Hepatocyte (in vitro differentiated cells): ENCODE results near the gene DLG2. TPM values are rescaled to one million over a fixed set of nuclear protein-coding genes. Genes with fewer than 3 reads are reported as not detected.

Source experiments
- DNase-seq: peaks from one replicate; pipeline ENCODE4 v3.0.0-alpha.2; 2016; ENCODE audit warnings: low spot score
- H2AFZ ChIP-seq: fragments of 200-600 bp; sonication (generic); 2 replicates; pipeline ENCODE4 v1.6.0; 2016; ENCODE audit warnings: antibody characterized with exemption, mild to moderate bottlenecking
- H3K27ac ChIP-seq: fragments of 200-600 bp; sonication (generic); 2 replicates; pipeline ENCODE4 v1.5.1; 2016; ENCODE audit warnings: mild to moderate bottlenecking
- H3K27me3 ChIP-seq: fragments of 200-600 bp; sonication (generic); 2 replicates; pipeline ENCODE4 v1.6.1; 2016
- H3K36me3 ChIP-seq: fragments of 200-600 bp; sonication (generic); replicated peaks from 2 replicates; pipeline ENCODE4 v1.5.1; 2016; ENCODE audit warnings: low read depth; ENCODE audit not compliant: insufficient read depth
- H3K4me1 ChIP-seq: fragments of 200-600 bp; sonication (generic); 2 replicates; pipeline ENCODE4 v1.5.1; 2016; ENCODE audit warnings: mild to moderate bottlenecking, moderate library complexity; ENCODE audit not compliant: insufficient read depth
- H3K4me2 ChIP-seq: fragments of 200-600 bp; sonication (generic); 2 replicates; pipeline ENCODE4 v1.6.0; 2016
- H3K4me3 ChIP-seq: fragments of 200-600 bp; sonication (generic); 2 replicates; pipeline ENCODE4 v1.5.1; 2016; ENCODE audit warnings: mild to moderate bottlenecking
- H3K79me2 ChIP-seq: fragments of 200-600 bp; sonication (generic); 2 replicates; pipeline ENCODE4 v1.6.0; 2017; ENCODE audit warnings: mild to moderate bottlenecking
- H3K9me2 ChIP-seq: fragments of 200-600 bp; sonication (generic); replicated peaks from 2 replicates; pipeline ENCODE4 v1.6.0; 2017; ENCODE audit warnings: mild to moderate bottlenecking; ENCODE audit not compliant: insufficient read depth
- H3K9me3 ChIP-seq: fragments of 200-600 bp; sonication (generic); 2 replicates; pipeline ENCODE4 v1.5.1; 2016; ENCODE audit warnings: low read depth, mild to moderate bottlenecking
- H4K20me1 ChIP-seq: fragments of 200-600 bp; sonication (generic); 2 replicates; pipeline ENCODE4 v1.6.0; 2016; ENCODE audit warnings: mild to moderate bottlenecking; ENCODE audit not compliant: insufficient read depth, poor library complexity, severe bottlenecking
- CTCF ChIP-seq: fragments of 200-600 bp; sonication (generic); IDR thresholded peaks from 2 replicates; pipeline ENCODE4 v1.5.1; 2016; ENCODE audit warnings: antibody characterized with exemption, mild to moderate bottlenecking; ENCODE audit not compliant: poor library complexity
- EZH2 ChIP-seq: fragments of 200-600 bp; sonication (generic); IDR thresholded peaks from 2 replicates; pipeline ENCODE4 v1.6.1; 2016; ENCODE audit warnings: antibody characterized with exemption, mild to moderate bottlenecking, borderline replicate concordance
- EZH2phosphoT487 ChIP-seq: fragments of 200-600 bp; sonication (generic); IDR thresholded peaks from one replicate; pipeline ENCODE4 v1.6.1; 2018; ENCODE audit warnings: antibody characterized with exemption, mild to moderate bottlenecking, low read depth, moderate library complexity; ENCODE audit not compliant: unreplicated experiment, severe bottlenecking
- WGBS: methylation state at CpG from one replicate; pipeline ENCODE4 v1.1.6; 2016; ENCODE audit warnings: low lambda C conversion rate; ENCODE audit errors: missing lambda C conversion rate; 5-methylcytosine and 5-hydroxymethylcytosine counted together
- polyA plus RNA-seq: library from polyadenylated mRNA; unstranded; fragments of >200 nt; fragmentation: Nextera tagmentation; extraction: Ambion mirVana; gene quantifications from 2 replicates; pipeline ENCODE4 v1.2.1, GENCODE V29; 2016
- total RNA-seq: library from RNA; depleted of rRNA; stranded (reverse); fragments of >200 nt; gene quantifications from 2 replicates; pipeline ENCODE4 v1.2.3, GENCODE V29; 2014

Gene DLG2
- total and polyA plus RNA-seq, 2 experiments from 2014 or later: 2.6 to 6.8 TPM

- H2AFZ ChIP-seq: no peak overlapping the region
Measured at GRCh38 chr11:84564867-84565184, 1062.3 kb downstream of the DLG2 start.

GRCh38 chr11:84564180-84564866, 1062.8 kb downstream of the DLG2 start:
- Histone ChIP-seq H3K9me3 (no peaks in the 10 kb centered on the region), H3K4me1 (peaks cover 6% of the 10 kb centered on the region), H3K4me3 (no peak overlapping the region), H3K79me2 (no peaks in the 10 kb centered on the region), H3K36me3 (no peaks in the 10 kb centered on the region), H3K27me3 (no peaks in the 10 kb centered on the region), H3K9me2 (no peaks in the 10 kb centered on the region), H3K4me2 (peak overlapping the region; percentile 63), H3K27ac (no peak overlapping the region), H4K20me1 (no peaks in the 10 kb centered on the region), H2AFZ (no peak overlapping the region)
- WGBS: 64% methylated on average over 4 of the region's 4 CpGs
- TF ChIP-seq CTCF: peak; percentile 83
- no peak for TF ChIP-seq EZH2
- peak; percentile 71 for DNase-seq

More at GRCh38 chr11:84564867-84565184, 1062.3 kb downstream of the DLG2 start:
- Histone ChIP-seq H3K9me2 (no peaks in the 10 kb centered on the region), H3K4me3 (no peak overlapping the region), H3K79me2 (no peaks in the 10 kb centered on the region), H3K9me3 (no peaks in the 10 kb centered on the region), H3K36me3 (no peaks in the 10 kb centered on the region), H4K20me1 (no peaks in the 10 kb centered on the region), H3K4me2 (no peak overlapping the region), H3K27me3 (no peaks in the 10 kb centered on the region), H3K4me1 (peaks cover 6% of the 10 kb centered on the region), H3K27ac (no peak overlapping the region)
- no peak for DNase-seq
- TF ChIP-seq CTCF (no peak), EZH2 (no peak)

- no peaks in the 10 kb centered on the region for H3K79me2 ChIP-seq
- peaks cover 6% of the 10 kb centered on the region for H3K4me1 ChIP-seq
- H4K20me1 ChIP-seq: no peaks in the 10 kb centered on the region
- H3K36me3 ChIP-seq: no peaks in the 10 kb centered on the region
- no peaks in the 10 kb centered on the region for H3K9me2 ChIP-seq
- 88% methylated on average over 2 of the region's 2 CpGs for WGBS
- H3K4me2 ChIP-seq: no peak overlapping the region
- TF ChIP-seq EZH2phosphoT487 (no peak), EZH2 (no peak), CTCF (no peak)
- no peak overlapping the region for H3K4me3 ChIP-seq
- H2AFZ ChIP-seq: no peak overlapping the region
- no peaks in the 10 kb centered on the region for H3K27me3 ChIP-seq
- no peak for DNase-seq
- no peaks in the 10 kb centered on the region for H3K9me3 ChIP-seq
- H3K27ac ChIP-seq: no peak overlapping the region
Measured at GRCh38 chr11:84563356-84563755, 1063.8 kb downstream of the DLG2 start.

- no peak overlapping the region for H3K4me2 ChIP-seq
- no peaks in the 10 kb centered on the region for H3K9me3 ChIP-seq
- H3K4me3 ChIP-seq: no peak overlapping the region
- no peaks in the 10 kb centered on the region for H3K27me3 ChIP-seq
- no peaks in the 10 kb centered on the region for H3K9me2 ChIP-seq
- TF ChIP-seq EZH2: no peak
- no peak for TF ChIP-seq EZH2phosphoT487
- no peak for TF ChIP-seq CTCF
- no peak overlapping the region for H3K27ac ChIP-seq
- no peak overlapping the region for H2AFZ ChIP-seq
- peaks cover 6% of the 10 kb centered on the region for H3K4me1 ChIP-seq
- no peaks in the 10 kb centered on the region for H4K20me1 ChIP-seq
- H3K36me3 ChIP-seq: no peaks in the 10 kb centered on the region
- no peaks in the 10 kb centered on the region for H3K79me2 ChIP-seq
- DNase-seq: no peak
- WGBS: 91% methylated on average over 1 of the region's 1 CpG
Measured at GRCh38 chr11:84560206-84560605, 1066.9 kb downstream of the DLG2 start.
